Muscle layer of duodenum (tissue), 2 donors: ENCODE results near the gene RPS2.
"Not testable (repeated sequence)": the region's sequence is repeated elsewhere in the genome, so short reads cannot be mapped to it uniquely, and the experiment has no call there.

Source experiments
- H3K27ac ChIP-seq: one replicate; pipeline ENCODE4 v1.7.0; 2013; ENCODE audit warnings: mild to moderate bottlenecking, low read length
- H3K27me3 ChIP-seq: one replicate; pipeline ENCODE4 v1.7.0; 2013; ENCODE audit warnings: low read depth, mild to moderate bottlenecking, control low read depth, low read length
- H3K36me3 ChIP-seq, 2 donors: one replicate each; pipeline ENCODE4 v1.7.0; 2013; ENCODE audit warnings: low read length in 2 of 2, control low read depth in 1 of 2, mild to moderate bottlenecking in 1 of 2; ENCODE audit not compliant: insufficient read depth in 2 of 2, control insufficient read depth in 1 of 2
- H3K4me1 ChIP-seq, 2 donors: one replicate each; pipeline ENCODE4 v1.7.0; 2013; ENCODE audit warnings: low read length in 2 of 2, mild to moderate bottlenecking in 2 of 2, control low read depth in 1 of 2, moderate library complexity in 1 of 2; ENCODE audit not compliant: insufficient read depth in 2 of 2, control insufficient read depth in 1 of 2
- H3K4me3 ChIP-seq, 2 donors: one replicate each; pipeline ENCODE4 v1.7.0; 2013; ENCODE audit warnings: low read length in 2 of 2, low read depth in 1 of 2, mild to moderate bottlenecking in 1 of 2
- H3K9me3 ChIP-seq, 2 donors: one replicate each; pipeline ENCODE4 v1.7.0; 2013; ENCODE audit warnings: low read length in 2 of 2, control low read depth in 1 of 2, mild to moderate bottlenecking in 1 of 2; ENCODE audit not compliant: control insufficient read depth in 1 of 2
- donor health status: healthy.

RPS2 gene

DNA sequence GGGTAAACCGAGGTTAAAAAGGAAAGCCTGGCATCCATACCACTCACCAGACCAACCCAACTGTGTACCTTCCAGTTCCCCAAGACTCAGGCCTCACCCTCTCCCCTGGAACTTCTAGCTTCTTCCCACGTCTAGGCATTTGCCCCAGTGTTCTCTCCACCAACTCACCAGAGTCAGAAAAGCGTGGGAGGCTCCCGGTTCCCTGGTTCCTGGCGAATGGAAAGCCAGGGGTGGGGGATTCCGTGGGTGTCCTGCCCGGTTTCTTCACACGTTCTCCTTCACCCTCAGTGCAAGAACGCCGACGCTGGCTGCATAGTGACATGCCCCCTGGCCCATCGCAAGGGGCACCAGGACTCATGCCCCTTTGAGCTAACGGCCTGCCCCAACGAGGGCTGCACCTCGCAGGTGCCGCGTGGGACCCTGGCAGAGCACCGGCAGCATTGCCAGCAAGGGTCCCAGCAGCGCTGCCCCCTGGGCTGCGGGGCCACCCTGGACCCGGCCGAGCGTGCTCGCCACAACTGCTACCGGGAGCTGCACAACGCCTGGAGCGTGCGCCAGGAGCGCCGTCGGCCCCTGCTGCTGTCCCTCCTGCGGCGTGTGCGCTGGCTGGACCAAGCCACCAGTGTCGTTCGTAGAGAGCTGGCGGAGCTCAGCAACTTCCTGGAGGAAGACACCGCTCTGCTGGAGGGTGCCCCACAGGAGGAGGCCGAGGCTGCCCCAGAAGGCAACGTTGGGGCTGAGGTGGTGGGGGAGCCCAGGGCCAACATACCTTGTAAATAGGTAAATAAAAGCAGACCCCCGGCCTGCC is 3.7 kb upstream of the RPS2 start:
- Histone ChIP-seq H3K27me3 (no peaks in the 10 kb centered on the region), H3K9me3 (no peaks in the 10 kb centered on the region), H3K27ac (no peak overlapping the region), H3K36me3 (no peaks in the 10 kb centered on the region), H3K4me3 (no peak overlapping the region), H3K4me1 (peaks cover 5 to 32% of the 10 kb centered on the region in 2 donors)

DNA sequence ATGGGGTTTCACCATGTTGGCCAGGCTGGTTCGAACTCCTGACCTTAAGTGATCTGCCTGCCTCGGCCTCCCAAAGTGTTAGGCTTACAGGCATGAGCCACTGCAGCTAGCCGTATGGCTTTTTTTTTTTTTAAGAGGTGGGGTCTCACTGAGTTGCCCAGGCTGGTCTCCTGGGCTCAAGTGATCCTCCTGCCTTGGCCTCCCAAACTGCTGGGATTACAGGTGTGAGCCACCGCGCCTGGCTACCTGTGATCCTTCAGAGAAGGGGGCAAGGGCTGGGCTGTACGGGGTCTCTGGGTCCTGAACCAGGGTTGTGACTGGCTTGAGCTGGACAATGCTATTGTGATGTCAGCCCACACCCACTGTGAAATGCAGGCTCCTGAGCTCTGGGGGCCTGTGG is 1.8 kb upstream of the RPS2 start, which contains the start of gene RNF151:
RNF151 (plus strand) TSS at position 397 of the 400 bp plus-strand sequence. CDS start 26 bp downstream, outside the sequence.
- Histone ChIP-seq H3K4me3 (peak within 1 kb of the TSS; percentile 77 to 80), H3K27ac (peak within 1 kb of the TSS; percentile 94), H3K27me3 (no peaks in the 10 kb centered on the region), H3K36me3 (peaks cover 3 to 15% of the 10 kb centered on the region in 2 donors), H3K4me1 (peaks cover 5 to 24% of the 10 kb centered on the region in 2 donors), H3K9me3 (no peaks in the 10 kb centered on the region)

DNA sequence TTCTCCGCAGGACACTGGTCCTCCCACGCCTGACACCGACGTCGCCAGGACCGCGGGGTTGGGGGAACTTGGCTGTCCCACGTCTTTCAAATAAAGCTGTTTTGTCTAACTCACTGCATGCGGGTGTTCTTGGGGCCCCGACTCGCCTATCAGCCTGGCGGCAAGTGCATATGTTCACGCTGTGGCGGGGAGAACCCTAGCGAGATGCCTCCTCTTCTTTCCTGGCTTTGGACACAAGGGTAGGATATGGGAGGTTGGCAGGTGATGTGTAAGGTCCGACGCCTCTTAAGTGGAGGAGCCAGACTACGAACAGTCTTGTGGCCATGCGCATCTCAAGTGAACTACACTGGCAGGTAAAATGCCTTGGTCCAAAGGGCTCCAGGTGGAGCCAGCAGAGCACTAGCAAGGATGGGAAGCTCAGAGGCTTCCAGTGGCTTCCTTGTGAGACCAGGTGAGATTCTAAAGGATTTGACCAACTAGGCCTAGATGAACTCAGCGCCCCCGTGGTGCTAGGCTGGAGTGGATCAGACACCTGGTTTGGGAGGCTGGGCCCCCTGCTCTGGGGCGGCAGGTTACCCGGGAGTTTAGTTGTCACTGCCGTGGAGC is 873 bp upstream of the RPS2 start:
- Histone ChIP-seq H3K27me3 (no peaks in the 10 kb centered on the region), H3K27ac (peak overlapping the region; percentile 94), H3K4me3 (peak overlapping the region; percentile 77 to 80), H3K36me3 (peaks cover 3 to 19% of the 10 kb centered on the region in 2 donors), H3K4me1 (peaks cover 8 to 24% of the 10 kb centered on the region in 2 donors), H3K9me3 (no peaks in the 10 kb centered on the region)

DNA sequence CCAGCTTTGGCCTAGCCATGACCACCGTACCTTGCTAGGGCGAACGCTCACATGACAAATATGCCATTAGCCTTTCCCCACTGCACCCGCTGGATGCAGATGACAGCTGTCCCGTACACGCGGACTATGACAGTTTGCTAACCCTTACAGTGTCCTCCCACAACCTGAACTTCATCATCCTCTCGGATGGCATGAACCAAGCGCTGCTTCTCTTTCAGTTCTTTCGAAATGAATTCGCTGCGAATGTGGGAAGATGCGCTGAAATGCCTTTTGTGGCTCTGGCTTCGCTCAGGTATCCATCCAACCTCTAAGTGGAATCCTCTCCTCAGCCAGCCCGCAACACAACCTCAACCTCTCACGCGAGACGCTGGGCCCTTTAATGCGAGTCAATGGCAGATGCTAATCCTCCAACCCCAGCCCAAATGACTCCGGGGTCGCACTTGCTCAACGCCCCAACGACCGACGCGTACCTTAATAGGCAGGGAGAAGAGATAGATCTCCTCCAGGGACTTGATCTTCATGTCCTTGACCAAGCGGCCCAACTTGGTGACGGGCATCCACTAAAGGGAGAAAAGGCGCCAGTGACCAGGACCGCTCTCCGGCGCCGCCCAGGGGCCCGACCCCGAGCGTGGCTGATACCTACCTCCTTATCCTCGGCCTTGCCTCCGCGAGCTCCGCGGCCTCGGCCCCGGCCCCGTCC is 670 bp downstream of the RPS2 start:
- Histone ChIP-seq H3K27ac (peak overlapping the region; percentile 94), H3K4me1 (peaks cover 9 to 33% of the 10 kb centered on the region in 2 donors), H3K27me3 (no peaks in the 10 kb centered on the region), H3K4me3 (peak overlapping the region; percentile 77 to 80), H3K36me3 (peaks cover 3 to 19% of the 10 kb centered on the region in 2 donors), H3K9me3 (no peaks in the 10 kb centered on the region)

DNA sequence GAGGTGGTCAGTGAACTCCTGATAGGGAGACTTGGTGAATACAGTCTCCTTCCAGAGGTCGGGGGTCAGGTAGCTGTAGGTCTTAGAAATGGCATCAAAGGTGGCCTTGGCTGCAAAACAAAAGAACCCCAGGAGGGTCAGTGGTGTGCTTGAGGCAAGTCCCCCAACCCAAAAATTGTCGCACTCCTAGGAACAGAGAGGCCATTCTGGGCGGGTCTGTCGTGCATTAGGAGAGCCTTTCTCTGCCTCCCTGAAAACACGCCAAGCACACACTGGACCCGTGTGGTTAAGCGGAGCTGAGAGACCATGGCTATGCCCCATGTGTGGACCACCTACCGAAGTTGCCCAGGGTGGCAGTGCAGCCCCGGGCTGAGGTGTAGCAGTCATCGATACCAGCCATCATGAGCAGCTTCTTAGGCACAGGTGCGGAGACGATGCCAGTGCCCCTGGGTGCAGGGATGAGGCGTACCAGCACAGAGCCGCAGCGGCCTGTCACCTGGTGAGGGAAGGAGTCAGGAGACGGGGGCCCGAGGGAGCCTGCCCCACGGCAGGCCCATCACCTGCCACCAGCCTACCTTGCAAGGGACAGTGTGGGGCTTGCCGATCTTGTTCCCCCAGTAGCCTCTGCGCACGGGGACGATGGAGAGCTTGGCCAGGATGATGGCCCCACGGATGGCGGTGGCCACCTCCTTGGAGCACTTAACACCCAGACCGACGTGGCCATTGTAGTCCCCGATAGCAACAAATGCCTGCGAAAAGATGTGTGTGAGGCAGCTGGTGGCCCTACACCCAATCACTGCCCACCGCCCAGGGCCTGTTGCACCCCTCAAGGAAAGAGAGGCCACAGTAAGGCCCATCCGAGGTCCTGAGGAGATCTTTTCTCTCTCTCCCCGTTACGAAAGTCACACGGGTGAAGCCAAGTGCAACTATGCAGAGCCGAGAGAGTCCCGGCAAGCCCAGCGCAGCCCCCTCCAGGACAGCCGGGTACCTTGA is 2.2 kb downstream of the RPS2 start:
- not testable (repeated sequence) for H3K4me3 ChIP-seq, H3K9me3 ChIP-seq, H3K27me3 ChIP-seq, H3K27ac ChIP-seq
- H3K36me3 ChIP-seq: peaks cover 3 to 19% of the 10 kb centered on the region in 2 donors
- H3K4me1 ChIP-seq: peaks cover 9 to 37% of the 10 kb centered on the region in 2 donors

DNA sequence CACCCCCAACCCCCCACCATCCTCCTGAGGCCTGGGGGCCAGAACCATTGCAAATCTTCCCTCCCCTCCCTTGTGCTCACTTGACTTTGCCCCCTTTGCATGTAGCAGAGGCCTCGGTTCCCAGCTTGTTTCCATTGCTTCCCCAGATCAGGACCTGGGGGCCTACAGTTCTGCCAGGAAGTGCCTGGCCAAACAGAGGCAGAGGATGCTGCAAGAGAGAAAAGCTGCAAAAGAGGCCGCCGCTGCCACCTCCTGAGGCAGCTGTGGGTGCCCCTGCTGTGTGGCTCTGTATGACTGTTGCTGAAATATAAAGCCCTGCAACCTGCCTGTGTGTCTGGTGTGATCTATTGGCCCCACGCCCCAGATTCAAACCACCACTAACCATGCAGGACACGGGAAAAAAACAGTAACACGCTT is 3.0 kb downstream of the RPS2 start:
- H3K27me3 ChIP-seq: no peaks in the 10 kb centered on the region
- H3K27ac ChIP-seq: no peak overlapping the region
- peaks cover 3 to 19% of the 10 kb centered on the region in 2 donors for H3K36me3 ChIP-seq
- H3K4me1 ChIP-seq: peaks cover 9 to 37% of the 10 kb centered on the region in 2 donors
- no peaks in the 10 kb centered on the region for H3K9me3 ChIP-seq
- H3K4me3 ChIP-seq: no peak overlapping the region

DNA sequence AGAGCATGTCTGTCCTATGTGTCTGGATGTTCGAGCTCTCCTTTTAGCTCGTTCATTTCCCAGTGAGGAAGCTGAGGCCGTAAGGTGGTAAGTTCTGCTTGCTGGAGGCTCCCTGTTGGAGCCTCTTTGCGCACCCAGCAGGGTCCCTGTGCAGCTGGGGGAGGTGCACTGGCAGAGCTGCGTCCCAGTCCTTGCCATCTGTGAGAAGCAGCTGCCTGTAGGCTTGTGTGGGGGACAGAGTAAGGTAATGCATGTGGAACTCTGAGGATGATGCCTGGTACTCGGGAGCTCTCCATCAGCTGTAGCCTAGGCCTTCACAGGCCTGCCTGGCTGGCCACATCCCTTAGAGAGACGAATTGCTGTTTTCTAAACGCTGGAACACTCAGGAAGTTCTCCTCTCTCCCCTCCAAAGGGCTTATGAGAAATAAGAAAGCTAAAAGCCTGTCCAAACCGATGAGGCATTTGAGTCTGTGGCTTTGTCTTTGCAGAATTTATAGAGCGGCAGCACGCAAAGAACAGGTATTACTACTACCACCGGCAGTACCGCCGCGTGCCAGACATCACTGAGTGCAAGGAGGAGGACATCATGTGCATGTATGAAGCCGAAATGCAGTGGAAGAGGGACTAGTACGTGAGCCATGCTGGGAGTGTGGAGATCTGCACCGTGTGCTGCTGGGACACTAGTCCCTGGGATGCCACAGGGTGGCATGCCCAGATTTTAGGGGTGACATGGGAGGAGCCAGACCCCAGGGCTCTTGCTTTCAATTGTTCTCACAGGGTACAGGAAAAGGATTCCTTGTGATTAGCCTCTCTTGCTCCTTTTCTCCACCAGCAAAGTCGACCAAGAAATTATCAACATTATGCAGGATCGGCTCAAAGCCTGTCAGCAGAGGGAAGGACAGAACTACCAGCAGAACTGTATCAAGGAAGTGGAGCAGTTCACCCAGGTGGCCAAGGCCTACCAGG is 3.7 kb downstream of the RPS2 start:
- Histone ChIP-seq H3K4me1 (peaks cover 9 to 36% of the 10 kb centered on the region in 2 donors), H3K36me3 (peaks cover 3 to 19% of the 10 kb centered on the region in 2 donors), H3K4me3 (peak overlapping the region; percentile 59 to 90), H3K27ac (no peak overlapping the region), H3K27me3 (no peaks in the 10 kb centered on the region), H3K9me3 (no peaks in the 10 kb centered on the region)

DNA sequence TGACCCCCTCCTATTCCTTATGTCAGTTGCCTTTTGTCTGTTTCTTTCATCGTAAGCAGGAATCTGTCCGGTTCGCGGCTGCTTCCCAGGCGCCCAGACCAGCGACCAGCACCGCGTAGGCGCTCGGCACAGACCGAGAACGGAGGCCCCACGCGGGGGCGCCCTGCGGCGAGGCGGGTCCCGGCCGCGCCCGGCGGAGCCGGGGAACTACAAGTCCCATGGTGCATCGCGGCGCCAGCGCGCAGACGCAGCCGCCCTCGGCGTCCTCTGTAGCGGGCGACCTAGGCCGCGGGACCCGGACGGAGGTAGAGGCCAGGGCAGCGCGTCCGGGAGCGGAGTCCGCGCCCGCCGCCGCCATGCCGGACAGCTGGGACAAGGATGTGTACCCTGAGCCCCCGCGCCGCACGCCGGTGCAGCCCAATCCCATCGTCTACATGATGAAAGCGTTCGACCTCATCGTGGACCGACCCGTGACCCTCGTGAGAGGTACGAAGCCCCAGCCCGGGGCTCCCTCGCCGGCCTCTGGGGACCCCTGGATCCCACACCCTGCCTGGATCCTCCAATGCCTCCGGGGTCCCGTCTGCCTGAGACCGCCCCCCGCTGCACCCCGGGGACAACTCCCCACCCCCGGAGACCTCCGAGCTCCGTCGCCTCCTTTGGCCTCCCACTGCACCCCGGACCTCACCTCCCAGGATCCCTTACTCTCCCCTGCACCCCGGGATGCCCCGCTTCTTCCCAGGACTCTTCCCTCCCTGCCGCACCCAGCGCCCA is 5.2 kb downstream of the RPS2 start, which contains the start of gene NDUFB10:
NDUFB10 (plus strand) TSS at position 270 of the 771 bp plus-strand sequence; CDS start at position 357, 87 bp downstream.
- Histone ChIP-seq H3K27ac (no peak within 1 kb of the TSS), H3K27me3 (no peaks in the 10 kb centered on the region), H3K9me3 (no peaks in the 10 kb centered on the region), H3K4me3 (peak within 1 kb of the TSS; percentile 59 to 90), H3K4me1 (peaks cover 5 to 29% of the 10 kb centered on the region in 2 donors), H3K36me3 (peaks cover 3 to 19% of the 10 kb centered on the region in 2 donors)

DNA sequence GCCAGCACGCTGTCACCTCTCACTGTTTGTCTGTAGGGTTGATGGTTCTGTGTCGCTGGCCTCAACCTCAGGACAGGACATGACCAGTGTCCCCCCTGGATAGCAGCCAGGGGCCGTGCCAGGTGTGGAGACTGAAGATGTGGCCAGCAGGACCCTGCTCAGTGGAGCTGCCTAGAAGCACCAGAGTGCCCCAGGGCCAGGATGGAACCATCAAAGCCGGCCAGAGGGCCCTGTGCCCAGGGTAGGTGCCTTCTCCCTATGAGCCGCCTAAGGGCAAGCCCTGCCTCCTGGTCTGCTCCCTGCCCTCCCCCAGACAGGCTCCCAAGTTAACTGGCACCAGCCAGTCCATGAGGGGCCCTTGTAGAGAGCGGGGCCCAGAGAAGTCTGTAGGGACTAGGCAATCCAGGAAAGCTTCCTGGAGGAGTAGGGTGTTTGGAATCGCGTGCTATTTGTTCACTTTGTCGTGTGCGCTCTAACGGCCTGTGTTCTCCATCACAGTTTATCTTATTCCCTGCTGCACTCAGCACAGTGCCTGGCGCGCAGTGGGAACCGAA is 5.8 kb downstream of the RPS2 start:
- Histone ChIP-seq H3K27me3 (no peaks in the 10 kb centered on the region), H3K4me1 (peaks cover 5 to 25% of the 10 kb centered on the region in 2 donors), H3K27ac (no peak overlapping the region), H3K9me3 (no peaks in the 10 kb centered on the region), H3K4me3 (peak overlapping the region; percentile 59 to 90), H3K36me3 (peaks cover 3 to 19% of the 10 kb centered on the region in 2 donors)
